HG03025 (cell line): Measurements from ENCODE around the gene ANXA3.
"Not testable (repeated sequence)": the region's sequence is repeated elsewhere in the genome, so short reads cannot be mapped to it uniquely, and the experiment has no call there.

Experiments
- ATAC-seq: cut with Tn5 transposase; IDR thresholded peaks from one replicate; pipeline ENCODE4 v1.9.1; 2021; ENCODE audit warnings: mild to moderate bottlenecking, moderate library complexity; ENCODE audit not compliant: unreplicated experiment, low FRiP score

The ANXA3 gene

DNA sequence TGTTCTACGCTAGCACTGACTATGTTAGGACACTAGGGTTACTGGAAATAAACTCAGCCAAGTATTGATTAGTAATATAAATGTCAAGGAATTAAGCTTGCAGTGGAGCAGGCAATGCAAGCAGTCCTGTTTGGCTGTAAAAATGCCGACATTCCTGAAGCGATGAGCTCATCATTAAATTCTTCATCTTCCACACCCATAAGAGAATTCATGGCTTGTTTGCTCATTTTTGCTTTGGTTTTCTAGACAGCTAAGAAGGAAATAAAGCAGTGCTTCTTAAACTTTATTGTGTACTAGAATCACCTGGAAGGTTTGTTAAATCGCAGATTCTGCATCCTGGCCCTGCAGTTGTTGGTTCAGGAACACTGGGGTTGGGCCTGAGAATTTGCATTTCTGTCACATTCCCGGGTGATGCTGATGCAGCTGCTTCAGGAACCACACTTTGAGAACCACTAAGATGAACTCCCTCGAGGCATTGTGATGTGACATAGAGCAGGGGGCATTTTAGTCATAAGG is 17.8 kb downstream of the ANXA3 start:
- ATAC-seq, result no peak

DNA sequence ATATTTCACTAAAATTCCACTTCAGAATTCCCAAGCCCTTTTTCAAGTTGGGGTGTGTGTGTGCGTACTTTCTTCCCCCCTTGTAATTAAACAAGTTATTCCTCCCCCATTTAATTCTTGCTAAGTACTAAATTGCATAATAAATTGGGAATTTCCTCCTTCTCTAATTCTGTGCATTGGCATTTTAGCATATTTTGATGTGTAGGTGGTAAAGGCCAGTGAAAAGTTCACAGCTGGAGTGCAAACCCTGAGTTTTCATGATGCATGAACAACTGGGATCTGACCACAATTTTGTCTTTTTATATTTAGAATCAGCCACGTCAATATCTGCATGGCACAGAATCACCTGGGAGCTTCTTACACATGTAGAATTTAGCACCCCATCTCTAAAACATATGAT is 18.5 kb downstream of the ANXA3 start:
- ATAC-seq, result no peak

DNA sequence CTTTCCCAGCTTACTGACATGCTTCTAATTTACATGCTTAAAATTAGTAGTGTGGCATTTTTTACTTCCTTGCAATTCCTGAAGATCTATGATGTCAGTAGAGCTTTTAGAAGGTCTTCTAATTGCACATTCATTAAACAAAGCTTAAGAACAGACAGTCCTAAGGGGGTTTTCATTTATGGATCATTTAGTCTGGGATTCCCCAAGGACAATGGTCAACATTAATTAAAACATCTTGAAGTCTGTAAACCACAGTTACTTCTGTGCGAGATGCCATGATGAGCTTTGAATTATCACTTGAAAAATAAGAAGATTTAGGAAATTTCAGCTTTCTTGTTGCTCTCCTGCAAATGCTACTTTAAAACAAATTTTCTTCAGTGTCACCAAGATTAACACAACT is 20.2 kb downstream of the ANXA3 start:
- ATAC-seq, result no peak

DNA sequence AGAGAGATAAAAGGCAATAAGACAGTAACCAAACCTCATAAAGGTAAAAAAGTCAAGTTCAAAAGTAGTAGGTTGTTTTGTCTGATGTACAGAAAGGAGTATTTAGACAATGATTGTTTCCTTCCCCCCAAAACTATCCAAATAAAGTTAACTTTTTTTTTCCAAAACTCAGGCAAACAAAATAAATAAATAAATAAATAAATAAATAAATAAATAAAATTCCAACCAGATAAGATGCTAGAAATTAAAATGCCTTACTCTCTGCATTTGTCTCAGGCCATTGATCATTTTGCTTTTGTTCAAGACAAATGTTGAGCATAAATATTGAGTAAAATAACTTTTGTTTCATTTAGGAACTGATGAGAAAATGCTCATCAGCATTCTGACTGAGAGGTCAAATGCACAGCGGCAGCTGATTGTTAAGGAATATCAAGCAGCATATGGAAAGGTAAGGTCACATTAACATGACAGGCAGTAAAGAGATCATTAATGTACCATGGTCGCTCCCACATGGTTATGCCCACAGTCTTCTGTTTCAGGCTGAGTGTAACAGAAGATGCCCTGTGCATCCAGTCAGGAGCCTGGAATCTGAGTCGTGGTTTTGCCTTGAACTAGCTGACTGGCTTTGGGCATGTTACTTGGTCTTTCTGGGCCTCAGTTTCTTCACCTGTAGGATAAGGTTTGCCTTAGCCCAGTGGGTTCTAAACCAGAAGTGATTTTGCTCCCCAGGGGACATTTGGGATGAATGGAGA is 27.3 kb downstream of the ANXA3 start:
- ATAC-seq, result no peak

- no peak for ATAC-seq
Measured at GRCh38 chr4:78581618-78582017, 30.0 kb downstream of the ANXA3 start.

DNA sequence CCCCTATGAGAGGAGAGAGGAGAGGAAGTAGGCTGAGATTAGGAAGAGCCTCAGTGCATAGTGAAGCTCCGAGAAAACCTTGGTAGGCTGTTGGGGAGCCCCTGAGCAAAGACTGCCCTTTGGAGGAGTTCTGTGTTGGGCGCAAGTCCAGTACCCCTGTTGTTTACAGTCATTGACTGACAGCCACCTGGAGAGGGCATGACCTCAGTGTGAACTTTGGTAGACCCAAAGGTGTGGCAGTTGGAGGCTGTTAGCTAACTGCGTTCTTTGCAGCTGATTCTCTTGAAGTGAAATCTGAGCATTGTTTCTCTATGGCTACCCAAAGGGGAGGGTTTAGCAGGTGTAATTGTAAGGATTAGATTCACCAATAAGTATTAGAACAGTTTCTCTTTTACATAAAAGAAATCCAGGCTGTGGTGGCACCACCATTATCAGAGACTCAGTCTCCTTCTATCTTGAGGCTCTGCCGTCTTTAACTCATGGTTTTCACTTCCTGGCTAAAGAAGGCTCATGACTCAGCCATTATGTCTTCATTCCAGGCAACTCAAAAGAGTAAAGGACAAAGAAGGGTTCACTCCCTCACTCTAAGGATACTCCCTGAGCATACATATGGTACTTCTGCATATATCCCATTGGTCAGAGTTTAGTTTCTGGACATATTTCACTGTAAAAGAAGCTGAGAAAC is 33.4 kb downstream of the ANXA3 start:
- ATAC-seq, result no peak

- no peak for ATAC-seq
Measured at GRCh38 chr4:78585633-78586032, 34.1 kb downstream of the ANXA3 start.

DNA sequence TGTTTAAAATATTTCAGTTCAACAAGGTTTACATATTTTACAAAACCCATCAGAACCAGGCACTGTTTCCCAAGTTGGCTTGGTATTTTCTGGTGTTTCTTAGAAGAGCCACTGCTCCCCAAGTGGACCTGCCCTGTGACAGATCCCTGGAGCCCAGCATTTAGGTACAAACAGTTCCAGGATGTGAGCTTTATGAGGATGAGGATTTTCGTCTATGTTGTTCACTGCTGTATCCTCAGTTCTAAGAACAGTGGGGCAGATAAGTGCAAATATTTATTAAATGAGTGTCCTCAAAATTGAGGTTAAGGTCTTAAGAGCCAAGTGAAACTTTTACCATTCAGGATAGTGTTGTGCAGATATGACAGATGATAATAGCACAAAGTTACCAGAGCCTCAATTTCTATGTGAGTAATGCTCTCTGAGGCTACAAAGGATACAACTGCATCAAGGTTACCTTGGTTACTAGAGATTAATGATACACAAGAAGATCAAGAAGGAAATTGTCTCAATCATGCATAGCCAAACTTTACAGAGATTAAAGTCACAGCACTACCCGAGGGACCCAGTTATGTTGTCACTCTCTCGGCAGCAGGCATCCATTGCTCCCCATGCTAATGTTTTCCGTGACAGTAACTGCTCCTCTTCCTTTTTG is 37.5 kb downstream of the ANXA3 start:
- ATAC-seq, result no peak

- ATAC-seq, result no peak
Measured at GRCh38 chr4:78591404-78591803, 39.8 kb downstream of the ANXA3 start.

DNA sequence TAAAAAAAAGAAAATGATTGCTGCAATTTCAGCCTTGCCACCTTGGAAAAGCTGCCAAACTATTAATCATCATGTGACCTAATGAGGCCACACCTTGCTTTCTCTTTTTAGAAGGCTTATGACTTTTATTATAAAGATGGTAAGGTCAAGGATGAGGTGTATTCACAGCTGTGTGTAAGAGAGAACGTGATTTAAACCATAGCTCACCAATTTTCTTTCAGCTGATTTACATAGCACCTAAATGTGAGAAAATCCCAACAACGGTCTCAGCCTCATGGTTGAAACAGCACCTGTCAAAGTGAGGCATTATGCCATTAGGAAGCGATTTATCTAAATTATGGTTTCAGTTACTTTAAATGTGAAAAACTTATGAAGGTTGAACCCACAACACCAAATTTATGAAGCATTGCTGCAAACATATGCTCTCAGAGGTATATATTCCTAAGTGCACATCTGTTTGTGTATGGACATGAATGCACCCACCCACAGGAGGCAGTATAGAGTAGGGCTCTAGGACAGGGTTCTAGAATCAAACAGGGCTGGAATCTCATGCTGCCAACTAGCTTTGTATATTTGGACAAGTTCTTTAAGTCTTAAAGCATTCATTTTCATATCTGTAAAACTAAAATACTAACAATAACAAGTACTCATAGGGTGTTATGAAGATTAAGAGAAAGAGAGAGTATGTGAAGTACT is 40.7 kb downstream of the ANXA3 start:
- ATAC-seq, result no peak

DNA sequence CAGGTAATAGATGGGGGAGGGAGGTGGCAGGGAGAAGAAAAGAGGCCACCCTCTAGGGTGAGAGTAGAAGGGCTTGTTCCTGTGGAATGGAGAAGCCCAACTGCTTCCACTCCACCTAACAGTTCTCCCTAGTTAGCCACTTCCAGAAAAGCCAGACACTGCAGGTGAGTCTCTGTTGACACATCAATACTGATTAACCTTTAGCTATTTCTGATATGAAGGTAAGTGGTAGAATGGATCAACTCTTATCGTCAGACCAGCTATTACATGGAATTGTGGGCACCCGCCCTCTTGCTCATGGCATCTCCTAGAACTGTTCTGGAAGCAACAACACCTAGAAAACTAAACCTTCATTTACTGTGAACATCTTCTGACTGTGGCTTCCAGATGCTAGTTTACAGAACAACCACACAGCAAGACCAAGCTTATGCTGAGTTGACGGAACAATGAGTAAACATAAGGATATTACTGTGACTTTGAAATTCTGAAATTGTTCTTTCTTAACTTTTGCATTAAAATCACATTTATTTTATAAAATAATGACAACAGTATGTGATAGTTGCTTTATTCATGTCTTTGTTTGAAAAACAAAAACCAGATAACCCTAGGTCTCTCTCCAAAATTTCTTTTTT is 44.7 kb downstream of the ANXA3 start:
- ATAC-seq, result no peak

- not testable (repeated sequence) for ATAC-seq
Measured at GRCh38 chr4:78598431-78598830, 46.9 kb downstream of the ANXA3 start.

DNA sequence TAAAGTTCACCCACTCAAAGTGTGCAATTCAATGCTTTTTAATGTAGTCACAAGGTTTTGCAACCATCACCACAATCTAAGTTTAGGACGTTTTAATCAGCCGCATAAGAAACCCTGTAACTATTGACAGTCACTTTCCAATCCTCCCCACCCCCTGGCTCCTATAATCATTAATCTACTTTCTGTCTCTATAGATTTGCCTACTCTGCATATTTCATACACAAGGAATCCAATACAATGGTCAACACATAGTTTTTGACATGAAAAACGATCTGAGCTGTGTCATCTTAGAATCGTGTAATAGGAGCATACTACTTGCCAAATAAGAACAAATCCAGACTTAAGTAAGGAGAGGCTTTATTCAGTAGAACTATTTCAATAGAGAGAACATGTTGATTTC is 47.6 kb downstream of the ANXA3 start:
- no peak for ATAC-seq

- ATAC-seq, result no peak
Measured at GRCh38 chr4:78599931-78600375, 48.4 kb downstream of the ANXA3 start.

DNA sequence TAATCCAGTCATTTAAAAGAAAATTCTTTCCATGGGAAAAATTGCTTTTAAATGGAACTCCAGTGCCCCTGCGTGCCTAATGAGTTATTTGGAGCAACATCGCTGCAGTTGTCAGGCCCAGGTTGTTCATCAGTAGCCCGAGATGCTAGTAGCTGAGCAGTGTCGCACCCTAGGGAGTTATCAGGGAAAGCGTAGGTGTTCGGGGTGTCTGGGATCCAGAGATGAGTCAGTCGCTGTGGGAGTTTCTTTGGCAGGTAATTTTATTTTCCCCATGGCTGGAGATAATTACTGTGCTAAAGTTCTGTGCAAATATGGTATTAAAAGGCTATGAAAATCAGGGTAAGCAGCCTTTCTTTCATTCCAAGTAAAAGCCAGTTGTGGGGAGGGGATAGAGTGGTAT is 49.4 kb downstream of the ANXA3 start:
- no peak for ATAC-seq

DNA sequence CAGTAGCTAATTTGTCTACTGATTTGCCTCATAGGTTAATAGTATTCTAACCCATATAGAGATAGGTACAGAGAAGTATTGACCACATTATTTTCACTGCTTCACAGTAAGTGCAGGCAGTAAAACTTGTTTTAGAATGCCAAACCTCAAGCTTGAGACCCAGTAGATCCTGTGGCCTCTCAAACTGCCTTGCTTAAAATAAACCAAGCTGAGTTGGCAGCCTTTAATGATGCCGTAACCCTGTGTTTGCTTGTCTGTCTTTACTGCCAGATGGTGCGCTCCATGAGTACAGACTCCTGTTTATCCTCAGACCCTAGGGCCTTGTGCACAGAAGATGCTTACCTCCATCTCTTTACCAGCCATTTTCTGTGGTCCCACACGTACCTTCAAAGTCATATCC is 50.8 kb downstream of the ANXA3 start:
- ATAC-seq, result no peak

DNA sequence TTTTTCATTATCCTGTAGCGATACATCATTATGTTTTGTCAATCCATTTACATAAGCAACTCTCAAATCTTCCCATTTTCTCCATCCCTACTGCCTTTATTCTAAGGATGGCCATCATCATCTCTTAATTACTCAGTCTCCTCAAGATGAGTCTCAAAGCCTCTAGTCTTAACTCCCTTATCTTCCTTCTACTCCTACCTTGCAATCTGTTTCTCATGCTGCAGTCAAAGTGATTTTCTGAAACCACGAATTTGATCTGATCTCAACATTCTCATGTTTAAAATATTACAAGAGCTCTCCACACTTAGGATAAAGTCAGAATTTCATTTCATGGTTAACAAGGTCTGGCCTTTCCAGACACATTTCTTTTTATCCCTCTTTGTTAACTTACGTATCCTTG is 51.8 kb downstream of the ANXA3 start:
- no peak for ATAC-seq

DNA sequence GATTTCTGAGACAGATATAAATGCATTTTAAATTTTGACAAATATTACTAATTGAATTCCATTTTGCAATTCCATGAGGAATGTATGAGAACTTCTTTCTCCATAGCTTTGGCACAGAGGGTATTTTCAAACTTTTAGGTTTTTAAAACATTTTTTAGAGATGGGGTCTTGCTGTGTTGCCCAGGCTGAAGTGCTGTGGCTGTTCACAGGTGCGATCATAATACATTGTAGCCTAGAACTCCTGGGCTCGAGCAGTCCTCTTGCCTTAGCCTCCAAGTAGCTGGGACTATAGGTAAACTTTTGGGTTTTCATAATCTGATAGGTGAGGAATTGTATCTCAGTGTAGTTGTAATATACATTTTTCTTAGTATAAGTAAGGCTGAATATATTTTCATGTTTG is 53.4 kb downstream of the ANXA3 start:
- ATAC-seq, result no peak

DNA sequence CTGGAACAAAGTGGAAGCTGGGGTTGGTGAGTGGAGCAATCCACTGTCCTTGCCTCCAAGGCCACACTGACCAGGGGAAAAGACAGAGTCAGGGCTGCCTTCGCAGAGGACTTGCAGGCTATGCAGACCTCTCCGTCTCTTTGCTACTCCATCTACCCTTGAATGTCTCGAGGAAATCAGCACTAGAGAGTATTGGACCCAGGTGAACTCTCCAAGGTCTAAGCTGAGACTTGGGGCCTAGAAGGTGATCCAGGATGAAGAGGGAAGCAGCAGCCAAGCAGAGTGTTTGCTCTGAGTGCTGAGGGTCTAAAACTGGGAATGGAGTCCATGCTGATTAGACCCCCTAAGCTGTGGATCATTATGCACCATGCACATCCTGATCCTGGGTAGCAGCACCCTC is 54.5 kb downstream of the ANXA3 start:
- no peak for ATAC-seq

DNA sequence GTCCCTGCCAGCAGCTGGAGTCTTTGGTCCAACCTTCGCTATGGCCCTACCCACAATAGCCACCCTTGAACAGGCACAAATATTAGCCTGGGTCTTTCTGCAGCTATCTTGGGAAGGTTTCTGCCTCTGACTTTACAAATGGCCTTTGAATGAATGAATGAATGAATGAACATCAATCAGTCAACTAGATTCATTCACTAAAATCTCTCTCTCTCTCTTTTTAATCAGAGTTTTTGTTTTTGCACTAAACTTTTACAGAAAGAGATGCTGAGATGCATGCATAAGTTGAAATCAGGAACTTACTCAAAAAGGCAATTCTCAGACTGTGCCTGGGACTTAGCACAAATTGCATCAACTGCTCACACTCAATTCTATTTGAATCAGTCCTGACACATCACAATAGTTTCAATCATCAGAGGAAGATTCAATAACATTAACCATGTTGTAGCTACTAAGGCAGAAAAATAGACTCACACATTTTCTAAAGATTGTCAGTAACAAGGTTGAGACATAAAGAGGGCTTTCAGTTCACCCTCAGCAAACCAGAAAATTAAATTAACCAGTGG is 55.0 kb downstream of the ANXA3 start:
- no peak for ATAC-seq
